Neural cell (in vitro differentiated cells): ENCODE data around the gene CLUH. TPM values are rescaled to one million over a fixed set of nuclear protein-coding genes. Genes with fewer than 3 reads are reported as not detected.

Experiments
- H2AFZ ChIP-seq: fragments of 200-600, 300-800 bp; sonication (generic), shearing (Covaris generic); 2 replicates; pipeline ENCODE4 v1.6.0; 2014; ENCODE audit warnings: low read depth, mild to moderate bottlenecking, antibody characterized with exemption, low read length, moderate library complexity
- H3F3A ChIP-seq: fragments of 200-600 bp; shearing (Covaris generic); 2 replicates; pipeline ENCODE4 v1.6.1; 2016; ENCODE audit warnings: mild to moderate bottlenecking, moderate library complexity, mixed read lengths, antibody characterized with exemption, low read length; ENCODE audit not compliant: insufficient read depth, poor library complexity, severe bottlenecking
- H3K27ac ChIP-seq: fragments of 200-600, 300-800 bp; sonication (generic), shearing (Covaris generic); 2 replicates; pipeline ENCODE4 v1.5.1; 2014; ENCODE audit warnings: mild to moderate bottlenecking, low read length, moderate library complexity
- H3K27me3 ChIP-seq: fragments of 300-800, 200-600 bp; sonication (generic), shearing (Covaris generic); 2 replicates; pipeline ENCODE4 v1.6.0; 2014; ENCODE audit warnings: mild to moderate bottlenecking, low read depth, low read length, moderate library complexity; ENCODE audit not compliant: insufficient read depth
- H3K36me3 ChIP-seq: fragments of 300-800, 200-600 bp; sonication (generic), shearing (Covaris generic); 2 replicates; pipeline ENCODE4 v1.5.1; 2014; ENCODE audit warnings: mild to moderate bottlenecking, antibody characterized with exemption, low read length, moderate library complexity; ENCODE audit not compliant: insufficient read depth
- H3K4me2 ChIP-seq: fragments of 300-800, 200-600 bp; sonication (generic), shearing (Covaris generic); 2 replicates; pipeline ENCODE4 v1.6.0; 2014; ENCODE audit warnings: mild to moderate bottlenecking, low read length
- H3K4me3 ChIP-seq: fragments of 300-800, 200-600 bp; sonication (generic), shearing (Covaris generic); 2 replicates; pipeline ENCODE4 v1.5.1; 2014; ENCODE audit warnings: mild to moderate bottlenecking, low read length, moderate library complexity
- H3K79me2 ChIP-seq: fragments of 200-600 bp; shearing (Covaris generic); replicated peaks from 2 replicates; pipeline ENCODE4 v1.6.0; 2014; ENCODE audit warnings: mild to moderate bottlenecking, low read length, moderate library complexity; ENCODE audit not compliant: insufficient read depth
- H3K9ac ChIP-seq: fragments of 300-800, 200-600 bp; sonication (generic), shearing (Covaris generic); 2 replicates; pipeline ENCODE4 v1.6.1; 2016; ENCODE audit warnings: mild to moderate bottlenecking, low read length, mixed read lengths
- H3K9me2 ChIP-seq: fragments of 200-600 bp; shearing (Covaris generic); 2 replicates; pipeline ENCODE4 v1.6.1; 2016; ENCODE audit warnings: mild to moderate bottlenecking, low read length, mixed read lengths; ENCODE audit not compliant: insufficient read depth
- H3K9me3 ChIP-seq: fragments of 200-600, 300-800 bp; sonication (generic), shearing (Covaris generic); 2 replicates; pipeline ENCODE4 v1.6.1; 2016; ENCODE audit warnings: mild to moderate bottlenecking, mixed run types, low read length, moderate library complexity, mixed read lengths
- H4K20me1 ChIP-seq: fragments of 200-600 bp; shearing (Covaris generic); 2 replicates; pipeline ENCODE4 v1.6.1; 2016; ENCODE audit warnings: mild to moderate bottlenecking, mixed run types; ENCODE audit not compliant: insufficient read depth
- EP300 ChIP-seq: fragments of 450-650 bp; conservative IDR thresholded peaks from 2 replicates; pipeline ENCODE4 v1.6.1; 2014; ENCODE audit warnings: antibody characterized with exemption, mild to moderate bottlenecking, moderate library complexity; ENCODE audit not compliant: poor library complexity, severe bottlenecking
- EZH2 ChIP-seq: fragments of 200-600, 300-800 bp; shearing (Covaris generic), sonication (generic); IDR thresholded peaks from 2 replicates; pipeline ENCODE4 v1.6.1; 2014; ENCODE audit warnings: antibody characterized with exemption, low read length, borderline replicate concordance, mild to moderate bottlenecking; ENCODE audit not compliant: insufficient read depth, poor library complexity, severe bottlenecking
- MXI1 ChIP-seq: fragments of 450-650 bp; conservative IDR thresholded peaks from 2 replicates; pipeline ENCODE4 v1.6.1; 2014; ENCODE audit warnings: antibody characterized with exemption, mild to moderate bottlenecking; ENCODE audit not compliant: poor library complexity, severe bottlenecking
- POLR2AphosphoS5 ChIP-seq: IDR thresholded peaks from 2 replicates; pipeline ENCODE4 v1.6.1; 2012
- RAD21 ChIP-seq: fragments of 450-650 bp; conservative IDR thresholded peaks from 2 replicates; pipeline ENCODE4 v1.6.1; 2014; ENCODE audit warnings: antibody characterized with exemption, mild to moderate bottlenecking, moderate library complexity
- SMC3 ChIP-seq: fragments of 450-650 bp; conservative IDR thresholded peaks from 2 replicates; pipeline ENCODE4 v1.6.1; 2014; ENCODE audit warnings: antibody characterized with exemption, mild to moderate bottlenecking, moderate library complexity; ENCODE audit not compliant: poor library complexity
- TAF1 ChIP-seq: IDR thresholded peaks from 2 replicates; pipeline ENCODE4 v1.6.1; 2012; ENCODE audit warnings: low read depth
- polyA plus RNA-seq: library from polyadenylated mRNA; depleted of rRNA; stranded (reverse); fragments of >200 nt; gene quantifications from 2 replicates; pipeline ENCODE4 v1.2.3, GENCODE V29; 2014
- TF ChIP-seq, protein P1 (sequence below): fragments of 450-650 bp; IDR thresholded peaks from 2 replicates; pipeline ENCODE4 v1.5.1; 2014; ENCODE audit warnings: antibody characterized with exemption, mild to moderate bottlenecking, moderate library complexity; ENCODE audit not compliant: poor library complexity, severe bottlenecking
- TF ChIP-seq, protein P2 (sequence below): IDR thresholded peaks from 2 replicates; pipeline ENCODE4 v1.6.1; 2012; ENCODE audit warnings: borderline replicate concordance

CLUH gene
- polyA plus RNA-seq, 1 donor from 2014 or later, result 18.6 TPM

DNA sequence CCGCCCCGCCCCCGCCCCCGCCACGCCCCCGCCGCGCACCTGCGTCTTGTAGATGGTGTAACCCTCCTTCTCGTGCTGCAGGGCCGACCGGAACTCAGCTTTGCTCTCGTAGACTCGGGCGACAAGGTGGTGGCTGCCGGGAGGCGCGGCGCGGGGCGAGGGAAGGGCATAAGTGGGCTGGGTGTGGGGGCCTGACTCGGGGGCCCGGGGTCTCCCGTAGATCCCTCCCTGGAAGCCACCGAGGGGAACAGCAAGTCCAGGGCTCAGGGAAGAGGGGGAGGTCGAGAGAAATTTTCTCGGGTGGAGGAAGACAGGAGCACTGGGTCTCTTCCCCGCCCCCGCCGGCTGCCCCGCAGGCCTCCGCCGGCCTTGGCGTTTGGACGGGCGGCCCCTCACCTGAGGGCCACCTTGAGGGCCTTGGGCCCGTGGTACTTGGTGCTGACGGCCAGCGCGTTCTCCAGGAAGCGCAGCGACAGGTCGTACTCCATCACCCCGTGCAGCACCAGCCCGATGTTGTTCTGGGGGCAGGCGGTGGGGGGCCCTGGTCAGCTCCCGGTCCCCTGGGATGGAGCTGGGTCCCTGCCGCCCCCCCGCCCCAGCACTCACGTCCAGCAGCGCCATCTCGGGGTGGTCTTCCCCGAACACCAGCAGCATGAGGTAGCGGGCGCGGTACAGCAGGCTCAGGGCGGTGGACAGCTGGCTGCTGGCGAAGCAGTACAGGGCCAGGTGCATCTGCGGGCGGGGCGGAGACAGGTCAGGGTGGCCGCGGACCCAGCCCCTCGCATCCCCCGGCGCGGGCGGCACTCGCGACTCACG is 19.4 kb downstream of the CLUH start:
- H3K9me3 ChIP-seq, result no peaks in the 10 kb centered on the region
- no peaks in the 10 kb centered on the region for H3K27me3 ChIP-seq
- no peak overlapping the region for H3K27ac ChIP-seq
- no peak overlapping the region for H2AFZ ChIP-seq
- no peaks in the 10 kb centered on the region for H4K20me1 ChIP-seq
- no peaks in the 10 kb centered on the region for H3K9me2 ChIP-seq
- no peak overlapping the region for H3K4me2 ChIP-seq
- no peak overlapping the region for H3K9ac ChIP-seq
- no peak for TF ChIP-seq RAD21
- TF ChIP-seq, protein P1, sequence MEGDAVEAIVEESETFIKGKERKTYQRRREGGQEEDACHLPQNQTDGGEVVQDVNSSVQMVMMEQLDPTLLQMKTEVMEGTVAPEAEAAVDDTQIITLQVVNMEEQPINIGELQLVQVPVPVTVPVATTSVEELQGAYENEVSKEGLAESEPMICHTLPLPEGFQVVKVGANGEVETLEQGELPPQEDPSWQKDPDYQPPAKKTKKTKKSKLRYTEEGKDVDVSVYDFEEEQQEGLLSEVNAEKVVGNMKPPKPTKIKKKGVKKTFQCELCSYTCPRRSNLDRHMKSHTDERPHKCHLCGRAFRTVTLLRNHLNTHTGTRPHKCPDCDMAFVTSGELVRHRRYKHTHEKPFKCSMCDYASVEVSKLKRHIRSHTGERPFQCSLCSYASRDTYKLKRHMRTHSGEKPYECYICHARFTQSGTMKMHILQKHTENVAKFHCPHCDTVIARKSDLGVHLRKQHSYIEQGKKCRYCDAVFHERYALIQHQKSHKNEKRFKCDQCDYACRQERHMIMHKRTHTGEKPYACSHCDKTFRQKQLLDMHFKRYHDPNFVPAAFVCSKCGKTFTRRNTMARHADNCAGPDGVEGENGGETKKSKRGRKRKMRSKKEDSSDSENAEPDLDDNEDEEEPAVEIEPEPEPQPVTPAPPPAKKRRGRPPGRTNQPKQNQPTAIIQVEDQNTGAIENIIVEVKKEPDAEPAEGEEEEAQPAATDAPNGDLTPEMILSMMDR, result no peak
- TF ChIP-seq, protein P2, sequence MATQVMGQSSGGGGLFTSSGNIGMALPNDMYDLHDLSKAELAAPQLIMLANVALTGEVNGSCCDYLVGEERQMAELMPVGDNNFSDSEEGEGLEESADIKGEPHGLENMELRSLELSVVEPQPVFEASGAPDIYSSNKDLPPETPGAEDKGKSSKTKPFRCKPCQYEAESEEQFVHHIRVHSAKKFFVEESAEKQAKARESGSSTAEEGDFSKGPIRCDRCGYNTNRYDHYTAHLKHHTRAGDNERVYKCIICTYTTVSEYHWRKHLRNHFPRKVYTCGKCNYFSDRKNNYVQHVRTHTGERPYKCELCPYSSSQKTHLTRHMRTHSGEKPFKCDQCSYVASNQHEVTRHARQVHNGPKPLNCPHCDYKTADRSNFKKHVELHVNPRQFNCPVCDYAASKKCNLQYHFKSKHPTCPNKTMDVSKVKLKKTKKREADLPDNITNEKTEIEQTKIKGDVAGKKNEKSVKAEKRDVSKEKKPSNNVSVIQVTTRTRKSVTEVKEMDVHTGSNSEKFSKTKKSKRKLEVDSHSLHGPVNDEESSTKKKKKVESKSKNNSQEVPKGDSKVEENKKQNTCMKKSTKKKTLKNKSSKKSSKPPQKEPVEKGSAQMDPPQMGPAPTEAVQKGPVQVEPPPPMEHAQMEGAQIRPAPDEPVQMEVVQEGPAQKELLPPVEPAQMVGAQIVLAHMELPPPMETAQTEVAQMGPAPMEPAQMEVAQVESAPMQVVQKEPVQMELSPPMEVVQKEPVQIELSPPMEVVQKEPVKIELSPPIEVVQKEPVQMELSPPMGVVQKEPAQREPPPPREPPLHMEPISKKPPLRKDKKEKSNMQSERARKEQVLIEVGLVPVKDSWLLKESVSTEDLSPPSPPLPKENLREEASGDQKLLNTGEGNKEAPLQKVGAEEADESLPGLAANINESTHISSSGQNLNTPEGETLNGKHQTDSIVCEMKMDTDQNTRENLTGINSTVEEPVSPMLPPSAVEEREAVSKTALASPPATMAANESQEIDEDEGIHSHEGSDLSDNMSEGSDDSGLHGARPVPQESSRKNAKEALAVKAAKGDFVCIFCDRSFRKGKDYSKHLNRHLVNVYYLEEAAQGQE, result no peak
- no peak for TF ChIP-seq TAF1
- TF ChIP-seq MXI1, result no peak
- no peak for TF ChIP-seq EZH2
- no peak for TF ChIP-seq POLR2AphosphoS5
- no peak for TF ChIP-seq SMC3
- TF ChIP-seq EP300, result no peak
- no peaks in the 10 kb centered on the region for H3K79me2 ChIP-seq
- no peak overlapping the region for H3K4me3 ChIP-seq
- no peaks in the 10 kb centered on the region for H3F3A ChIP-seq
- no peaks in the 10 kb centered on the region for H3K36me3 ChIP-seq

DNA sequence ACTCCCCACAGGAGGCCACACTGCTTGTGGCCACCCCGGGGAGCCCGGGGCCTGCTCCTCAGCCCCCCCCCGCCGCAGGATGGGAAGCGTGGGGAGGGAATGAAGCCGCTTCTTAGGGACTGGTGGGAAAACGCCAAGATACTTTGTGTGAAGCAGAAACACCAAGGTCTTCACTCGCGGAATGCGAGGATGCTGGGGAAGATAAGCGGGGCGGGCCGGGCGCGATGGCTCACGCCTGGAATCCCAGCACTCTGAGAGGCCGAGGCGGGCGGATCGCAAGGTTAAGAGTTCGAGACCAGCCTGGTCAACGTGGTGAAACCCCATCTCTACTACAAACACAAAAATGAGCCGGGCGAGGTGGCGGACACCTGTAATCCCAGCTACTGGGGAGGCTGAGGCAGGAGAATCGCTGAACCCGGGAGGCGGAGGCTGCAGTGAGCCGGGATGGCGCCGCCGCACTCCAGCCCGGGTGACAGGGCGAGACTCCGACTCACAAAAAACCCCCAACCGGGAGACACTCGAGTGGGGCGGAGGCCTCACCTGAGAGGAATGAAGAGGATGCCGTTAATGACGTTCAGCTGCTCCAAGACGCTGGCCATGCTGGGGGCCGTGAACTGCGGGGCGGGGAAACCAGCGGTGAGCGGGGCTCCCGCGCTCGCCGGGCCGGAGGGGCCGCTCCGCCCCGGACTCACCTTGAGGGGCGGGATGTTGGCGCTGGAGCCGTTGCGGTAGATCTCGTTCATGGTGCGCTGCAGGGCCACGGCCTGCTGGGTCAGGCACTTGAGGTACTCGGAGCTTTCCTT is 20.3 kb downstream of the CLUH start:
- no peaks in the 10 kb centered on the region for H3K9me3 ChIP-seq
- H3K27me3 ChIP-seq, result no peaks in the 10 kb centered on the region
- no peaks in the 10 kb centered on the region for H3F3A ChIP-seq
- H3K9ac ChIP-seq, result no peak overlapping the region
- no peaks in the 10 kb centered on the region for H3K9me2 ChIP-seq
- H3K4me2 ChIP-seq, result no peak overlapping the region
- no peak overlapping the region for H3K27ac ChIP-seq
- H3K79me2 ChIP-seq, result no peaks in the 10 kb centered on the region
- no peaks in the 10 kb centered on the region for H4K20me1 ChIP-seq
- H3K4me3 ChIP-seq, result no peak overlapping the region
- no peak overlapping the region for H2AFZ ChIP-seq
- no peaks in the 10 kb centered on the region for H3K36me3 ChIP-seq
- no peak for TF ChIP-seq RAD21
- no peak for TF ChIP-seq TAF1
- no peak for TF ChIP-seq POLR2AphosphoS5
- TF ChIP-seq, protein P1, result no peak
- TF ChIP-seq EP300, result no peak
- no peak for TF ChIP-seq EZH2
- TF ChIP-seq, protein P2, result no peak
- TF ChIP-seq MXI1, result no peak
- no peak for TF ChIP-seq SMC3
